ENCODE results near the gene ELAPOR1. TPM values are rescaled to one million over a fixed set of nuclear protein-coding genes. Genes with fewer than 3 reads are reported as not detected.

Gene ELAPOR1
- polyA plus RNA-seq, 3 donors from 2014 or later, result 0.54 to 6.2 (median 3.0) TPM

- no peak overlapping the region for H3K4me3 Mint-ChIP-seq
- peaks cover 0 to 3% (median 2%) of the 10 kb centered on the region in 3 donors for H3K27me3 Mint-ChIP-seq (ENCODE audit: low read depth in 3 of 3)
- peaks cover 0 to 7% (median 0%) of the 10 kb centered on the region in 3 donors for H3K36me3 Mint-ChIP-seq
- DNase-seq, result no peak
- peaks cover 8 to 14% of the 10 kb centered on the region in 2 donors for H3K4me1 Mint-ChIP-seq
- H3K9me3 Mint-ChIP-seq, result no peaks in the 10 kb centered on the region
- no peak overlapping the region for H3K27ac Mint-ChIP-seq
Measured at GRCh38 chr1:109156916-109157385, 43.0 kb downstream of the ELAPOR1 start.

- H3K27ac Mint-ChIP-seq, result no peak overlapping the region
- no peaks in the 10 kb centered on the region for H3K36me3 Mint-ChIP-seq
- peaks cover 0 to 4% (median 2%) of the 10 kb centered on the region in 3 donors for H3K27me3 Mint-ChIP-seq (ENCODE audit: low read depth in 3 of 3)
- H3K9me3 Mint-ChIP-seq, result no peaks in the 10 kb centered on the region
- no peak overlapping the region for H3K4me3 Mint-ChIP-seq
- no peak for DNase-seq
- peaks cover 20 to 28% of the 10 kb centered on the region in 2 donors for H3K4me1 Mint-ChIP-seq
Measured at GRCh38 chr1:109158433-109158832, 44.5 kb downstream of the ELAPOR1 start.

GRCh38 chr1:109159326-109159725 is 45.4 kb downstream of the ELAPOR1 start:
- H3K36me3 Mint-ChIP-seq, result no peaks in the 10 kb centered on the region
- no peaks in the 10 kb centered on the region for H3K9me3 Mint-ChIP-seq
- H3K4me1 Mint-ChIP-seq, result peaks cover 20 to 28% of the 10 kb centered on the region in 2 donors
- peak overlapping the region in 1 of 6 donors; percentile 35 for H3K27ac Mint-ChIP-seq
- no peak for DNase-seq
- H3K27me3 Mint-ChIP-seq (ENCODE audit: low read depth in 3 of 3), result peaks cover 0 to 4% (median 2%) of the 10 kb centered on the region in 3 donors
- no peak overlapping the region for H3K4me3 Mint-ChIP-seq

DNA sequence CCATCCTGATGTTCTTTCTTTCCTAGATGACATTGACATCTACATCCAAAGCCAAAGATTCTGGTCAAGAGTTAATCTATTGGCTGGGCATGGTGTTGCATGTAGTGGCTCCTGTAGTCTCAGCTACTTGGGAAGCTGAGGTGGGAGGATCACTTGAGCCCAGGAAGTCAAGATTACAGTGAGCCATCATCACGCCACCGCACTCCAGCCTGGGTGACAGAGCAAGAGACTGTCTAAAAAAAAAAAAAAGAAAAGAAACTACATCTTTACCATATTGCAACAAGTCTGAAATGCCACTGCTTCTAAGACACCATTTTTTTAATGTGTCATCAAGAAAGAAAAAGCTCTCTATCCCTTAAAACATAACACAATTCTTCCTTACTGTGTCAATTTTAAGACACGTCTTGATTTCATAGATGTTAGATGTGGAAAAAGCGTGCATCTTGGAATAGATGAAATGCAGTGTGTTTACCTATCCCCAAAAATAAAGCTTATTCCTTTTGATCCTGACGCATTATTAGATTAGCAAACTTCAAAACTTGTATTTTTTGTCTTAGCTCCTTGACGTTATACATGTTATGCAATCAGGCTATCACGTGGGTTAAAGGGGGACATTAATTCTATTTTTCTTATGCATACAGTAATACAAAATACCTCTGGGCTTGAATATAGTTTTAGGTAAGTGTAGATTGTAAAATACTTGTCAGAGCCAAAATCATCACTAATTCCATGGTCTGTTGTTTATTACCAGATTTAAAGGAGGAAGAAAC is 46.3 kb downstream of the ELAPOR1 start:
- no peak for DNase-seq
- H3K4me1 Mint-ChIP-seq, result peaks cover 20 to 28% of the 10 kb centered on the region in 2 donors
- peaks cover 0 to 2% (median 0%) of the 10 kb centered on the region in 3 donors for H3K27me3 Mint-ChIP-seq (ENCODE audit: low read depth in 3 of 3)
- peak overlapping the region in 2 of 6 donors; percentile 10 to 60 for H3K27ac Mint-ChIP-seq
- H3K36me3 Mint-ChIP-seq, result no peaks in the 10 kb centered on the region
- no peak overlapping the region for H3K4me3 Mint-ChIP-seq
- no peaks in the 10 kb centered on the region for H3K9me3 Mint-ChIP-seq

- peak overlapping the region; percentile 69 to 97 (median 90) for H3K27ac Mint-ChIP-seq
- peaks cover 20 to 28% of the 10 kb centered on the region in 2 donors for H3K4me1 Mint-ChIP-seq
- H3K4me3 Mint-ChIP-seq, result peak overlapping the region; percentile 34 to 77 (median 75)
- peak; percentile 53 to 66 (median 53) for DNase-seq
- H3K36me3 Mint-ChIP-seq, result no peaks in the 10 kb centered on the region
- no peaks in the 10 kb centered on the region for H3K9me3 Mint-ChIP-seq
- H3K27me3 Mint-ChIP-seq (ENCODE audit: low read depth in 3 of 3), result peaks cover 0 to 2% (median 0%) of the 10 kb centered on the region in 3 donors
Measured at GRCh38 chr1:109161858-109162606, 48.1 kb downstream of the ELAPOR1 start.

GRCh38 chr1:109162626-109163025 is 48.7 kb downstream of the ELAPOR1 start:
- H3K27ac Mint-ChIP-seq, result peak overlapping the region; percentile 69 to 97 (median 90)
- peak overlapping the region in 4 of 5 donors; percentile 34 to 77 (median 76) for H3K4me3 Mint-ChIP-seq
- peaks cover 20 to 28% of the 10 kb centered on the region in 2 donors for H3K4me1 Mint-ChIP-seq
- no peaks in the 10 kb centered on the region for H3K36me3 Mint-ChIP-seq
- H3K27me3 Mint-ChIP-seq (ENCODE audit: low read depth in 3 of 3), result peaks cover 0 to 2% (median 0%) of the 10 kb centered on the region in 3 donors
- peak in 1 of 3 donors; percentile 2 for DNase-seq
- no peaks in the 10 kb centered on the region for H3K9me3 Mint-ChIP-seq

- Mint-ChIP-seq H3K4me3 (no peak overlapping the region), H3K27ac (peak overlapping the region in 4 of 6 donors; percentile 1 to 52 (median 30)), H3K27me3 (ENCODE audit: low read depth in 3 of 3) (peaks cover 0 to 3% (median 0%) of the 10 kb centered on the region in 3 donors), H3K36me3 (no peaks in the 10 kb centered on the region), H3K4me1 (peaks cover 20 to 28% of the 10 kb centered on the region in 2 donors), H3K9me3 (no peaks in the 10 kb centered on the region)
- DNase-seq, result no peak
Measured at GRCh38 chr1:109163551-109163950, 49.6 kb downstream of the ELAPOR1 start.

Other genes starting within 250 kb of the ELAPOR1 start
- gene GPSM2, start 237.1 kb upstream of the ELAPOR1 start, polyA plus RNA-seq, result 1 to 10 TPM in 1 of 3 donors, under 1 TPM in 2; 0.53 to 1.0 (median 0.67) TPM
- 10 to 100 TPM in 2 of 3 donors, 1 to 10 TPM in 1; 9.8 to 13.4 (median 10.7) TPM for gene CLCC1, start 150.6 kb upstream of the ELAPOR1 start, polyA plus RNA-seq
- gene WDR47, start 72.0 kb upstream of the ELAPOR1 start, polyA plus RNA-seq, result 1 to 10 TPM; 6.0 to 8.0 (median 7.5) TPM
- 1 to 10 TPM; 2.5 to 3.3 (median 2.7) TPM for gene TAF13, start 38.1 kb upstream of the ELAPOR1 start, polyA plus RNA-seq
- 10 to 100 TPM; 32.4 to 44.3 (median 44.3) TPM for gene TMEM167B, start 23.4 kb upstream of the ELAPOR1 start, polyA plus RNA-seq
- 100 to 1,000 TPM; 123 to 205 (median 149) TPM for gene SARS1, start 99.8 kb downstream of the ELAPOR1 start, polyA plus RNA-seq
- gene CELSR2, start 135.4 kb downstream of the ELAPOR1 start, polyA plus RNA-seq, result under 1 TPM in 2 of 3 donors, not detected in 1; 0.17 to 0.77 TPM
- under 1 TPM in 2 of 3 donors, not detected in 1; 0.69 to 0.87 TPM for gene PSRC1, start 169.0 kb downstream of the ELAPOR1 start, polyA plus RNA-seq
- gene MYBPHL, start 192.9 kb downstream of the ELAPOR1 start, polyA plus RNA-seq, result not detected